RWPE2 (cell line): ENCODE results near the gene FSTL1.

Experiments used
- ATAC-seq: fragments of 200-7000 bp; cut with Tn5 transposase; 3 replicates; pipeline ENCODE4 v1.9.1; 2021; ENCODE audit warnings: low read depth
- DNase-seq: peaks from one replicate; pipeline ENCODE4 v3.0.0-alpha.2; 2020; ENCODE audit warnings: low spot score
- H3K27ac ChIP-seq: fragments of 450-650 bp; 2 replicates; pipeline ENCODE4 v1.5.1; 2017; ENCODE audit warnings: mild to moderate bottlenecking; ENCODE audit not compliant: poor library complexity, severe bottlenecking
- H3K27me3 ChIP-seq: fragments of 250-450 bp; sonication (Bioruptor Pico); 2 replicates; pipeline ENCODE4 v1.5.1; 2021; ENCODE audit warnings: mild to moderate bottlenecking, moderate library complexity; ENCODE audit not compliant: insufficient read depth, poor library complexity, severe bottlenecking
- H3K36me3 ChIP-seq: fragments of 250-450 bp; sonication (Bioruptor Pico); 2 replicates; pipeline ENCODE4 v1.5.1; 2020; ENCODE audit warnings: low read depth, mild to moderate bottlenecking, moderate library complexity
- H3K4me1 ChIP-seq: fragments of 250-450 bp; sonication (Bioruptor Pico); 2 replicates; pipeline ENCODE4 v1.5.1; 2021; ENCODE audit warnings: mild to moderate bottlenecking, moderate library complexity; ENCODE audit not compliant: insufficient read depth, poor library complexity, severe bottlenecking
- H3K4me3 ChIP-seq: fragments of 250-450 bp; sonication (Bioruptor Pico); 2 replicates; pipeline ENCODE4 v1.5.1; 2021; ENCODE audit warnings: mild to moderate bottlenecking, moderate library complexity; ENCODE audit not compliant: severe bottlenecking
- H3K9me3 ChIP-seq: fragments of 250-450 bp; sonication (Bioruptor Pico); 2 replicates; pipeline ENCODE4 v1.5.1; 2021; ENCODE audit warnings: mild to moderate bottlenecking, moderate library complexity; ENCODE audit not compliant: severe bottlenecking
- TF ChIP-seq, protein P1 (sequence below): fragments of 450-650 bp; IDR thresholded peaks from one replicate; pipeline ENCODE4 v1.5.1; 2017; ENCODE audit warnings: mild to moderate bottlenecking, moderate library complexity; ENCODE audit not compliant: poor library complexity, severe bottlenecking

FSTL1 gene

DNA sequence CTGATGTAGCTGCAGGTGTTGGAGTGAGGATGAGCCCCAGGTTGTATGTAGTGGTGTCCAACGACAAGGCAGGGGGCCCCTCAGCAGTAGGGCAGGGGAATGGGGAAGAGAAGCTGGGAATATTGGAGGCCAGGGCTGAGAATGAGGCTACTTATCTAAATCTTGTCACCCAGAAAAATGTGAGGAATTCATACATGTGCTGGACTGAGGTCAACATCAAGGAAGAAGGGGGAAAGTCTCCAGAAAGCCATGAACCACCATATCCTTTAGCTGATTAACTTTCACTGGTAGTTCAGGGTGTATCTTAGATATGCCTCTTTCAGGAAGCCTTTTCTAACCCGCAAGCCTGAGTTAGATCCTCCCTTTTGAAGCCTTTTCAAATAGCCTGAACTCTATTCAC is 22.6 kb upstream of the FSTL1 start:
- Histone ChIP-seq H3K4me3 (no peak overlapping the region), H3K27me3 (no peaks in the 10 kb centered on the region), H3K36me3 (no peaks in the 10 kb centered on the region), H3K9me3 (no peaks in the 10 kb centered on the region), H3K27ac (no peak overlapping the region), H3K4me1 (peaks cover 33% of the 10 kb centered on the region)
- no peak for ATAC-seq
- DNase-seq = no peak
- TF ChIP-seq, protein P1, sequence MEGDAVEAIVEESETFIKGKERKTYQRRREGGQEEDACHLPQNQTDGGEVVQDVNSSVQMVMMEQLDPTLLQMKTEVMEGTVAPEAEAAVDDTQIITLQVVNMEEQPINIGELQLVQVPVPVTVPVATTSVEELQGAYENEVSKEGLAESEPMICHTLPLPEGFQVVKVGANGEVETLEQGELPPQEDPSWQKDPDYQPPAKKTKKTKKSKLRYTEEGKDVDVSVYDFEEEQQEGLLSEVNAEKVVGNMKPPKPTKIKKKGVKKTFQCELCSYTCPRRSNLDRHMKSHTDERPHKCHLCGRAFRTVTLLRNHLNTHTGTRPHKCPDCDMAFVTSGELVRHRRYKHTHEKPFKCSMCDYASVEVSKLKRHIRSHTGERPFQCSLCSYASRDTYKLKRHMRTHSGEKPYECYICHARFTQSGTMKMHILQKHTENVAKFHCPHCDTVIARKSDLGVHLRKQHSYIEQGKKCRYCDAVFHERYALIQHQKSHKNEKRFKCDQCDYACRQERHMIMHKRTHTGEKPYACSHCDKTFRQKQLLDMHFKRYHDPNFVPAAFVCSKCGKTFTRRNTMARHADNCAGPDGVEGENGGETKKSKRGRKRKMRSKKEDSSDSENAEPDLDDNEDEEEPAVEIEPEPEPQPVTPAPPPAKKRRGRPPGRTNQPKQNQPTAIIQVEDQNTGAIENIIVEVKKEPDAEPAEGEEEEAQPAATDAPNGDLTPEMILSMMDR = no peak

DNA sequence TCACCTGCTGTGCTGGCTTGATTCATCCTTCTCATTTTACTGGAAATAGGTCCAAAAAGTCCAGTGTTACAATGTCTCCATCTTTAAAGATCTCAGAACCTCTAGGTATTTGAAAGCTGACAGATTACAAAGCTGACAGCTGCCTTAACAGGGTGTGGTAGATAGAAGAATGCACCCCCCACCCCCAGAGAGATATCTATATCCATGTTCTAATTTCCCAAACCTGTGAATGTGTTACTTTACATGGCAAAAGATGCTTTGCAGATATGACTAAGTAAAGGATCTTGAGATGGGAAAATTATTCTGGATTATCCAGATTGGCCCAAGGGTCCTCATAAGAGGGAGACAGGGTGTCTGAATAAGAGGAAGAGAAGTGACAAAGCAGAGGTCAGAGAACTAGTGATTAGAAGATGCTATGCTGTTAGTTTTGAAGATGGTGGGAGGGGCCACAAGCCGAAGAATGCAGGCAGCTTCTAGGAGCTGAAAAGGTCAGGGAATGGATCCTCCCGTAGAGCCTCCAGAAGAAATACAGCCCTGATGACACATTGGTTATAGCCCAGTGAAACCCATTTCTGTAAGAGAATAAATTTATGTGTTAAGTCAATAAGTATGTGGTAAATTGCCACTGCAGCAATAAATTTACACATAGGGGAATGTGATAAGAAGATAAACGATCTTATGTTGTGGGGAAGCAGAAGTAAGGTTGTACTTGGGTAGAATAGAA is 21.5 kb upstream of the FSTL1 start:
- TF ChIP-seq, protein P1 = no peak
- ATAC-seq (no peak), DNase-seq (no peak)
- Histone ChIP-seq H3K4me3 (no peak overlapping the region), H3K27me3 (no peaks in the 10 kb centered on the region), H3K27ac (no peak overlapping the region), H3K36me3 (no peaks in the 10 kb centered on the region), H3K4me1 (peaks cover 33% of the 10 kb centered on the region), H3K9me3 (no peaks in the 10 kb centered on the region)

DNA sequence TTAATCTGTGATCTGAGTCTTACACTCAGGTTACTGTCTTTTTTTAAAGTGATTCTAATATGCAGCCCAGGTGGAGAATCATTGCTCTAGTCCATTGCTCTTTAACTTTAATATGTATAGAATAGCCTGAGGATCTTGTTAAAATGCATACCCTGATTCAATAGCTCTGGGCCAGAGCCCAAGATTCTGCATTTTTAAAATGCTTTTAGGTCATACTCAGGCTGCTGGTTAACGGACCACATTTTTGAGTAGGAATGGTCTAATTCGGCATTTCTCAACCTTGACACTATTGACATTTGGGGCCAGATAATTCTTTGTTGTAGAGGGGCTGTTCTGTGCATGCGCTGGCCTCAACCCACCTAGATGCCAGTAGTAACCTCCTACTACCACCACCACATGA is 20.9 kb upstream of the FSTL1 start:
- H3K4me1 ChIP-seq = peaks cover 33% of the 10 kb centered on the region
- TF ChIP-seq, protein P1 = no peak
- no peak overlapping the region for H3K27ac ChIP-seq
- DNase-seq (no peak), ATAC-seq (peak; percentile 18; the same call in 1 of the 3 replicates)
- no peak overlapping the region for H3K4me3 ChIP-seq
- no peaks in the 10 kb centered on the region for H3K27me3 ChIP-seq
- H3K36me3 ChIP-seq = no peaks in the 10 kb centered on the region
- H3K9me3 ChIP-seq = no peaks in the 10 kb centered on the region

DNA sequence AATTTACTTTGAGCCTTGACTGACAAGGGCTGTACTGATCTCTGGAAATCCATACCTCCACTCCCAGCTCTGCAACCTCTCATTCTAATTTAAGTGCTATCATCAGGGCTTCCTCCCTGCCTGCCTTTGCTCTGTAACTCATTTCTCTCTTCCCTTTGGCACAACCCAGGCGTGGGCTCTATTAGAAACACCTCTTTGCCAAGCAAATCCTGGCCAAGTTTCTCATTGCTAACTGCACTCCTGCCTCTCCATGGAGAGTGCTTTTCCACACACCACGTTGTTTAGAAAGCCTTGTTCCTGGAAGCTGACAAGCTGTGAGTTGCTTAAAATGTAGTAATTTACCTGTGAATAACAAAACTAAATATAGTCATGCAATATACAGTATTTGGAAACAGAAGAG is 20.1 kb upstream of the FSTL1 start:
- no peak for ATAC-seq
- peaks cover 33% of the 10 kb centered on the region for H3K4me1 ChIP-seq
- H3K27ac ChIP-seq = peak overlapping the region; percentile 61
- no peak overlapping the region for H3K4me3 ChIP-seq
- TF ChIP-seq, protein P1 = no peak
- no peak for DNase-seq
- H3K9me3 ChIP-seq = no peaks in the 10 kb centered on the region
- no peaks in the 10 kb centered on the region for H3K36me3 ChIP-seq
- H3K27me3 ChIP-seq = no peaks in the 10 kb centered on the region

DNA sequence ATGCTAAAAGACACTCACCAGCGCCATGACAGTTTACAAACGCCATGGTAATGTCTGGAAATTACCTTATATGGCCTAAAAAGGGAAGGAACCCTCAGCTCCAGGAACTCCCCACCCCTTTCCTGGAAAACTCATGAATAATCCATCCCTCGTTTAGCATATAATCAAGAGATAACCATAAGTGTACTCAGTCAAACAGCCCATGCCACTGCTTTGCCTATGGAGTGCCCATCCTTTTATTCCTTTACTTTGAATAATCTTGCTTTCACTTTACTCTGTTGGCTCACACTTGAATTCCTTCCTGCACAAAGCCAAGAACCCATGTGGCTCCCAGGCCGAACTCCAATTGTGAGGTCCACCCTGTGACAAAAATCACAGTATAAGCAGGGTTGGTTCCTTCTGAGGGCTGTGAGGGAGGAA is 19.1 kb upstream of the FSTL1 start:
- ATAC-seq (peak; percentile 17; the same call in 1 of the 3 replicates), DNase-seq (no peak)
- no peaks in the 10 kb centered on the region for H3K9me3 ChIP-seq
- TF ChIP-seq, protein P1 = no peak
- H3K36me3 ChIP-seq = no peaks in the 10 kb centered on the region
- no peak overlapping the region for H3K4me3 ChIP-seq
- H3K4me1 ChIP-seq = peaks cover 33% of the 10 kb centered on the region
- H3K27me3 ChIP-seq = no peaks in the 10 kb centered on the region
- H3K27ac ChIP-seq = peak overlapping the region; percentile 61
